Right lobe of liver (tissue), 6 donors: ENCODE results near the gene COL17A1. TPM values are rescaled to one million over a fixed set of nuclear protein-coding genes. Genes with fewer than 3 reads are reported as not detected.
A peak's percentile ranks its signal among the peaks of the same experiment; 100 is the strongest.

Experiments used
- ATAC-seq, 4 donors: fragments of 200-7000 bp; cut with Tn5 transposase; one replicate each; pipeline ENCODE4 v1.9.1; 2020; ENCODE audit warnings: mild to moderate bottlenecking in 4 of 4, moderate library complexity in 4 of 4
- DNase-seq, 3 donors: peaks; one replicate each; pipeline ENCODE4 v3.0.0-alpha.2; 2020
- H3K27ac ChIP-seq, 3 donors: fragments of 200-600 bp; one replicate each; pipeline ENCODE4 v1.8.0; 2022
- H3K27me3 ChIP-seq, 2 donors: fragments of 200-600 bp; one replicate each; pipeline ENCODE4 v1.8.0; 2022
- H3K36me3 ChIP-seq, 4 donors: fragments of 200-600 bp; sonication (generic) in 1 of 4; one replicate each; pipeline versions ENCODE4 v1.5.1 to v1.8.0; 2017 to 2022; ENCODE audit warnings: control low read depth in 1 of 4
- H3K4me1 ChIP-seq, 4 donors: fragments of 200-600 bp; sonication (generic) in 1 of 4; one replicate each; pipeline versions ENCODE4 v1.5.1 to v1.8.0; 2017 to 2022; ENCODE audit warnings: control low read depth in 1 of 4
- H3K4me3 ChIP-seq, 3 donors: fragments of 200-600 bp; one replicate each; pipeline ENCODE4 v1.8.0; 2022
- H3K9me3 ChIP-seq, 4 donors: fragments of 200-600 bp; sonication (generic) in 1 of 4; one replicate each; pipeline versions ENCODE4 v1.5.1 to v1.8.0; 2017 to 2022; ENCODE audit warnings: control low read depth in 1 of 4
- CTCF ChIP-seq, 4 donors: fragments of 200-600 bp in 3 of 4; fragments of 450-650 bp in 1 of 4; IDR thresholded peaks; one replicate each; pipeline versions ENCODE4 v1.5.1 to v1.8.0; 2016 to 2022; ENCODE audit warnings: antibody characterized with exemption in 4 of 4, mild to moderate bottlenecking in 2 of 4
- POLR2A ChIP-seq: fragments of 450-650 bp; IDR thresholded peaks from one replicate; pipeline ENCODE4 v1.6.1; 2017; ENCODE audit warnings: antibody characterized with exemption, mild to moderate bottlenecking
- WGBS: methylation state at CpG from one replicate; pipeline ENCODE4 v1.1.6; 2018; ENCODE audit warnings: low coverage, low lambda C conversion rate; ENCODE audit not compliant: insufficient coverage; ENCODE audit errors: missing lambda C conversion rate; 5-methylcytosine and 5-hydroxymethylcytosine counted together
- intact Hi-C, 2 donors: fragments of 100-400 bp; cut with DNase I; formaldehyde crosslinking; loops; one replicate each; pipeline versions ENCODE4 v1.11.2 to v1.14.1; 2022
- total RNA-seq, 6 experiments: library from RNA; depleted of rRNA in 2 of 6; stranded (reverse); fragments of >200 nt in 2 of 6; fragmentation: NEBNext Ultra II Directional in 3 of 6; extraction: Animal tissue kit (Norgen Biotek cat#: 25700) in 3 of 6; gene quantifications; one replicate each; pipeline versions ENCODE4 v1.1.0 to v1.2.4, GENCODE V29; 2016 to 2023
- donor health status: DM: no; HTN: yes; CAD: no.
- donor health status: DM: no; HTN: no; CAD: no.
- donor health status: DM: no; HTN: no; CAD: no.
- donor health status: DM: no; HTN: yes; CAD: no.
- donor health status: DM: no; HTN: yes; CAD: no.

Gene COL17A1
- total RNA-seq, 6 experiments from 2014 or later = 0.11 to 0.12 TPM; not detected in 4

- Histone ChIP-seq H3K36me3 (no peaks in the 10 kb centered on the region), H3K9me3 (no peaks in the 10 kb centered on the region), H3K4me3 (no peak overlapping the region), H3K27me3 (no peaks in the 10 kb centered on the region), H3K4me1 (no peaks in the 10 kb centered on the region), H3K27ac (no peak overlapping the region)
- 60% methylated on average over 10 of the region's 21 CpGs for WGBS
- ATAC-seq = no peak
- DNase-seq = no peak
- intact Hi-C loops = no loop called here
- no peak for TF ChIP-seq CTCF (IDR thresholded peaks at IDR 0.05)
- TF ChIP-seq POLR2A = no peak
These were observed 49.0 kb downstream of the COL17A1 start for GRCh38 chr10:104036518-104037260.

- no CpG with 5 or more reads among the region's 3 CpGs for WGBS
- intact Hi-C loops = no loop called here
- Histone ChIP-seq H3K4me1 (no peaks in the 10 kb centered on the region), H3K9me3 (no peaks in the 10 kb centered on the region), H3K27ac (no peak overlapping the region), H3K4me3 (no peak overlapping the region), H3K27me3 (no peaks in the 10 kb centered on the region), H3K36me3 (no peaks in the 10 kb centered on the region)
- ATAC-seq (peak in 3 of 4 donors; percentile 22 to 29 (median 22)), DNase-seq (no peak)
- TF ChIP-seq CTCF (IDR thresholded peaks at IDR 0.05) = no peak
These were observed 49.7 kb downstream of the COL17A1 start for GRCh38 chr10:104036069-104036384.

GRCh38 chr10:104035194-104036068, 50.2 kb downstream of the COL17A1 start:
- ATAC-seq = no peak

More at GRCh38 chr10:104035194-104036068, 50.2 kb downstream of the COL17A1 start:
- TF ChIP-seq POLR2A (no peak), CTCF (IDR thresholded peaks at IDR 0.05) (no peak)
- no peak for DNase-seq
- intact Hi-C loops = no loop called here
- Histone ChIP-seq H3K4me3 (no peak overlapping the region), H3K36me3 (no peaks in the 10 kb centered on the region), H3K9me3 (no peaks in the 10 kb centered on the region), H3K27ac (no peak overlapping the region), H3K4me1 (no peaks in the 10 kb centered on the region), H3K27me3 (no peaks in the 10 kb centered on the region)
- 65% methylated on average over 12 of the region's 18 CpGs for WGBS
